GM23248 (cell line): ENCODE data around the gene SNCG.

ENCODE experiments used
- EZH2 ChIP-seq: fragments of 200-600 bp; sonication (generic); IDR thresholded peaks from 2 replicates; pipeline ENCODE4 v1.6.1; 2018; ENCODE audit warnings: antibody characterized with exemption, mild to moderate bottlenecking; ENCODE audit not compliant: insufficient read depth, poor library complexity, severe bottlenecking
- EZH2phosphoT487 ChIP-seq: fragments of 200-600 bp; sonication (generic); IDR thresholded peaks from 2 replicates; pipeline ENCODE4 v1.6.1; 2018; ENCODE audit warnings: antibody characterized with exemption, moderate library complexity, mild to moderate bottlenecking, low read depth; ENCODE audit not compliant: insufficient read depth

GRCh38 chr10:86979977-86980448 is 21.6 kb downstream of the SNCG start:
- TF ChIP-seq EZH2 (no peak), EZH2phosphoT487 (no peak)
